ENCODE measurements around the gene ZNF10.

Gene ZNF10

GRCh38 chr12:133145981-133146380, 15.6 kb downstream of the ZNF10 start:
- DNase-seq (ENCODE audit: low spot score) = no peak
- no peak for TF ChIP-seq CTCF (IDR thresholded peaks at IDR 0.05; ENCODE audit: extremely low read depth, insufficient read depth, missing control alignments)
- in situ Hi-C loops (cut with MboI; ENCODE audit: low pct_unique_long_range_greater_than_20kb, low sequenced_read_pairs, unreplicated experiment) = no loop called here

- TF ChIP-seq CTCF (IDR thresholded peaks at IDR 0.05; ENCODE audit: extremely low read depth, insufficient read depth, missing control alignments) = no peak
- in situ Hi-C loops (cut with MboI; ENCODE audit: low pct_unique_long_range_greater_than_20kb, low sequenced_read_pairs, unreplicated experiment) = no loop called here
- no peak for DNase-seq (ENCODE audit: low spot score)
Observed at GRCh38 chr12:133156125-133156690, 25.8 kb downstream of the ZNF10 start.

GRCh38 chr12:133165776-133166175, 35.3 kb downstream of the ZNF10 start:
- DNase-seq (ENCODE audit: low spot score) = no peak
- no peak for TF ChIP-seq CTCF (IDR thresholded peaks at IDR 0.05; ENCODE audit: extremely low read depth, insufficient read depth, missing control alignments)
- in situ Hi-C loops (cut with MboI; ENCODE audit: low pct_unique_long_range_greater_than_20kb, low sequenced_read_pairs, unreplicated experiment) = no loop called here

- in situ Hi-C loops (cut with MboI; ENCODE audit: low pct_unique_long_range_greater_than_20kb, low sequenced_read_pairs, unreplicated experiment) = no loop called here
- no peak for TF ChIP-seq CTCF (IDR thresholded peaks at IDR 0.05; ENCODE audit: extremely low read depth, insufficient read depth, missing control alignments)
- no peak for DNase-seq (ENCODE audit: low spot score)
Observed at GRCh38 chr12:133172491-133172890, 42.1 kb downstream of the ZNF10 start.

GRCh38 chr12:133174901-133175300, 44.5 kb downstream of the ZNF10 start:
- no peak for TF ChIP-seq CTCF (IDR thresholded peaks at IDR 0.05; ENCODE audit: extremely low read depth, insufficient read depth, missing control alignments)
- no peak for DNase-seq (ENCODE audit: low spot score)
- in situ Hi-C loops (cut with MboI; ENCODE audit: low pct_unique_long_range_greater_than_20kb, low sequenced_read_pairs, unreplicated experiment) = no loop called here

GRCh38 chr12:133180669-133181068, 50.2 kb downstream of the ZNF10 start:
- in situ Hi-C loops (cut with MboI; ENCODE audit: low pct_unique_long_range_greater_than_20kb, low sequenced_read_pairs, unreplicated experiment) = no loop called here
- no peak for DNase-seq (ENCODE audit: low spot score)

More at GRCh38 chr12:133180669-133181068, 50.2 kb downstream of the ZNF10 start:
- TF ChIP-seq CTCF (IDR thresholded peaks at IDR 0.05; ENCODE audit: extremely low read depth, insufficient read depth, missing control alignments) = no peak
